ENCODE data around the gene RCOR1.
A peak's percentile ranks its signal among the peaks of the same experiment; 100 is the strongest.

RCOR1 gene

GRCh38 chr14:102769049-102769327 lies 176.5 kb downstream of the RCOR1 start:
- TF ChIP-seq EZH2phosphoT487 (IDR thresholded peaks at IDR 0.05; ENCODE audit: low read depth): no peak
- TF ChIP-seq, protein P1, sequence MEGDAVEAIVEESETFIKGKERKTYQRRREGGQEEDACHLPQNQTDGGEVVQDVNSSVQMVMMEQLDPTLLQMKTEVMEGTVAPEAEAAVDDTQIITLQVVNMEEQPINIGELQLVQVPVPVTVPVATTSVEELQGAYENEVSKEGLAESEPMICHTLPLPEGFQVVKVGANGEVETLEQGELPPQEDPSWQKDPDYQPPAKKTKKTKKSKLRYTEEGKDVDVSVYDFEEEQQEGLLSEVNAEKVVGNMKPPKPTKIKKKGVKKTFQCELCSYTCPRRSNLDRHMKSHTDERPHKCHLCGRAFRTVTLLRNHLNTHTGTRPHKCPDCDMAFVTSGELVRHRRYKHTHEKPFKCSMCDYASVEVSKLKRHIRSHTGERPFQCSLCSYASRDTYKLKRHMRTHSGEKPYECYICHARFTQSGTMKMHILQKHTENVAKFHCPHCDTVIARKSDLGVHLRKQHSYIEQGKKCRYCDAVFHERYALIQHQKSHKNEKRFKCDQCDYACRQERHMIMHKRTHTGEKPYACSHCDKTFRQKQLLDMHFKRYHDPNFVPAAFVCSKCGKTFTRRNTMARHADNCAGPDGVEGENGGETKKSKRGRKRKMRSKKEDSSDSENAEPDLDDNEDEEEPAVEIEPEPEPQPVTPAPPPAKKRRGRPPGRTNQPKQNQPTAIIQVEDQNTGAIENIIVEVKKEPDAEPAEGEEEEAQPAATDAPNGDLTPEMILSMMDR (IDR thresholded peaks at IDR 0.05; ENCODE audit: low read depth, low read length): no peak
- no peaks in the 10 kb centered on the region for H3K9me3 ChIP-seq (ENCODE audit: insufficient read depth, low read length)
- H3K27ac ChIP-seq (ENCODE audit: low read length): peak overlapping the region; percentile 95
- no peaks in the 10 kb centered on the region for H3K79me2 ChIP-seq (ENCODE audit: low read length)
- no peaks in the 10 kb centered on the region for H3K36me3 ChIP-seq (replicated peaks; ENCODE audit: low read depth, low read length)
- peak overlapping the region; percentile 67 for H3K9ac ChIP-seq (ENCODE audit: low read length)
- H3K4me1 ChIP-seq (ENCODE audit: low read length): peaks cover 93% of the 10 kb centered on the region
- H3K27me3 ChIP-seq (ENCODE audit: low read depth, low read length): no peaks in the 10 kb centered on the region
- H2AFZ ChIP-seq (ENCODE audit: low read depth, low read length): no peak overlapping the region
- peak overlapping the region; percentile 42 for H3K4me2 ChIP-seq (ENCODE audit: low read length)
- no peak overlapping the region; the same call in 1 of the 2 replicates for H3K4me3 ChIP-seq (ENCODE audit: low read length)
- H4K20me1 ChIP-seq (ENCODE audit: insufficient read depth, low read length): no peaks in the 10 kb centered on the region

DNA sequence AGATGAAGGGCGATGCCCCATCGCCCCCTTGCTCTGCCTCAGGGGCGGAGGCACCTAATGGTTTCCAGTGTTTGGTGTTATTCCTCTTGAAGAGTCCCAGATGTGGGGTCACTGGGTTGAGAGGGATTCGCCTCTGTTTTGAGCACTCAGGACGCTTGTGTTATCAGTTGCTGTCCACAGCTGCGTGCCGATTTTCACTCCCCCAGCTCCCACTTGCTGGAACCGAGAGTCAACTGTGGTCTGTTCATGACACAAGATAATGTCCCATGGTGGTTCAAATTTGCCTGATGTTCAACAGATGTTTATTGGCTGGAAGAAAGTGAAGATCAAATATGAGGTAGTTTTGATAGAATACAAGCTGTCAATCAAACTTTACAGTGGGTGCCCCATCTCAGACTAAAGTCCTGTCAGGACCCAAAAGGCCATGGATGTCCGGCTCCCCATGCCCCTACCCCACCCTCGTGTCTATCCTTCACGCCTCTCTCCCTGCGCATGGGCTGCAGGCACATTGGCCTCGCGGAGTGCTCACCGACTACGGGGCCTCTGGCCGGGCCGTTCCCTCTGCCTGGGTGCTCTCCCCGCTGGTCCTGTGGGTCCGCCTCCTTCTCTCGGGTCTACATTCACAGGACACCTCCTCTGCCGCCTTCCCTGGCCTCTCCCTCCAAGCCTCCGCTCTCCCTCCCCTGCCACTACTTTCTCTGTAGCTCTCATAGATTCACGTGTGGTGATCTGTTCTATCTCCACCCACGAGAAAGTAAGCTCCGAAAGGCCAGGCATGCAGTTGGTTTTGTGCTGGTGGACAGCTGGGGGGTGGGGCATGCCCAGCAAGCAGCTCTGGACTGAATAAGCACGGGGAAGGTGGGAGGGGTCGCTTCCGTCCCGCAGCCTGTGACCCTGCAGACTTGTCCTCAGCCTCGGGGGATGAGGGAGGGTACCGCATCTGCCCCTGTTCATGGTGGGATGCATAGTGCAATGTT lies 178.0 kb downstream of the RCOR1 start:
- H3K4me3 ChIP-seq (ENCODE audit: low read length): peak overlapping the region; percentile 14; the same call in 1 of the 2 replicates
- peak overlapping the region; percentile 95 for H3K27ac ChIP-seq (ENCODE audit: low read length)
- H3K79me2 ChIP-seq (ENCODE audit: low read length): peaks cover 1% of the 10 kb centered on the region
- H3K27me3 ChIP-seq (ENCODE audit: low read depth, low read length): no peaks in the 10 kb centered on the region
- TF ChIP-seq EZH2phosphoT487 (IDR thresholded peaks at IDR 0.05; ENCODE audit: low read depth): no peak
- peak overlapping the region; percentile 29; the same call in 1 of the 2 replicates for H3K9ac ChIP-seq (ENCODE audit: low read length)
- peak overlapping the region; percentile 19; the same call in 1 of the 2 replicates for H2AFZ ChIP-seq (ENCODE audit: low read depth, low read length)
- H3K4me2 ChIP-seq (ENCODE audit: low read length): peak overlapping the region; percentile 34
- H4K20me1 ChIP-seq (ENCODE audit: insufficient read depth, low read length): no peaks in the 10 kb centered on the region
- peaks cover 92% of the 10 kb centered on the region for H3K4me1 ChIP-seq (ENCODE audit: low read length)
- H3K36me3 ChIP-seq (replicated peaks; ENCODE audit: low read depth, low read length): no peaks in the 10 kb centered on the region
- no peaks in the 10 kb centered on the region for H3K9me3 ChIP-seq (ENCODE audit: insufficient read depth, low read length)

DNA sequence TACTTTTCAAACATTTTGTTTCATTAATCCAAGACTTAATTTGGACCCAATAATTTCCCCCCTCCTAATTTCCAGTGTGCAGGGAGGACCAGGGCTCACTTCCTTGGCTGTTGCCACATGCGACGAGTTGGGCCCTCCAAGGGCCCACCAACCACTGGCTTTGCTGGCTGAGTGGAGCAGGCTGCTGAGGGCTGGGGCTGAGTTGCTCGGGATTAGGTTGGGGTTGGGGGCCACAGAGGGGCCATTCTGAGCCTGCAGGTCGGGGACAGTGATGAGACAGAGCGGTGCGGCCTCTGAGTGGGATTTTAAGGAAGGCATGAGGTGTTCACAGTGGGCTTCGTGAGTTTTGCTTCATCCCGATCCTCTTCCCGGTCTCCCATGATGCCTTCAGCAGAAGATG lies 178.7 kb downstream of the RCOR1 start:
- Histone ChIP-seq H3K4me1 (ENCODE audit: low read length) (peaks cover 93% of the 10 kb centered on the region), H2AFZ (ENCODE audit: low read depth, low read length) (no peak overlapping the region), H3K4me3 (ENCODE audit: low read length) (no peak overlapping the region), H3K4me2 (ENCODE audit: low read length) (peak overlapping the region; percentile 34), H3K9me3 (ENCODE audit: insufficient read depth, low read length) (no peaks in the 10 kb centered on the region), H3K79me2 (ENCODE audit: low read length) (peaks cover 8% of the 10 kb centered on the region), H3K27ac (ENCODE audit: low read length) (peak overlapping the region; percentile 95), H3K36me3 (replicated peaks; ENCODE audit: low read depth, low read length) (no peaks in the 10 kb centered on the region), H3K9ac (ENCODE audit: low read length) (peak overlapping the region; percentile 29; the same call in 1 of the 2 replicates), H3K27me3 (ENCODE audit: low read depth, low read length) (no peaks in the 10 kb centered on the region), H4K20me1 (ENCODE audit: insufficient read depth, low read length) (no peaks in the 10 kb centered on the region)
- TF ChIP-seq EZH2phosphoT487 (IDR thresholded peaks at IDR 0.05; ENCODE audit: low read depth): no peak
- TF ChIP-seq, protein P1 (IDR thresholded peaks at IDR 0.05; ENCODE audit: low read depth, low read length): no peak

GRCh38 chr14:102772781-102773570 lies 180.5 kb downstream of the RCOR1 start:
- H3K79me2 ChIP-seq (ENCODE audit: low read length): peaks cover 20% of the 10 kb centered on the region
- peaks cover 84% of the 10 kb centered on the region for H3K4me1 ChIP-seq (ENCODE audit: low read length)
- H3K27me3 ChIP-seq (ENCODE audit: low read depth, low read length): no peaks in the 10 kb centered on the region
- no peaks in the 10 kb centered on the region for H3K36me3 ChIP-seq (replicated peaks; ENCODE audit: low read depth, low read length)
- no peak overlapping the region for H3K4me3 ChIP-seq (ENCODE audit: low read length)
- H3K9me3 ChIP-seq (ENCODE audit: insufficient read depth, low read length): no peaks in the 10 kb centered on the region
- H3K4me2 ChIP-seq (ENCODE audit: low read length): no peak overlapping the region
- H4K20me1 ChIP-seq (ENCODE audit: insufficient read depth, low read length): no peaks in the 10 kb centered on the region
- TF ChIP-seq EZH2phosphoT487 (IDR thresholded peaks at IDR 0.05; ENCODE audit: low read depth): no peak
- TF ChIP-seq, protein P1 (IDR thresholded peaks at IDR 0.05; ENCODE audit: low read depth, low read length): peak; percentile 53
- H2AFZ ChIP-seq (ENCODE audit: low read depth, low read length): no peak overlapping the region
- H3K27ac ChIP-seq (ENCODE audit: low read length): peak overlapping the region; percentile 96
- H3K9ac ChIP-seq (ENCODE audit: low read length): no peak overlapping the region

Measured in OCI-LY3 (cell line).